GM19025 (cell line): ENCODE measurements around the gene TMCO4.
A peak's percentile ranks its signal among the peaks of the same experiment; 100 is the strongest.
"Not testable (repeated sequence)": the region's sequence is repeated elsewhere in the genome, so short reads cannot be mapped to it uniquely, and the experiment has no call there.

Experiments used
- ATAC-seq: cut with Tn5 transposase; IDR thresholded peaks from one replicate; pipeline ENCODE4 v1.9.1; 2021; ENCODE audit warnings: mild to moderate bottlenecking, low read depth, moderate library complexity; ENCODE audit not compliant: unreplicated experiment

The TMCO4 gene

DNA sequence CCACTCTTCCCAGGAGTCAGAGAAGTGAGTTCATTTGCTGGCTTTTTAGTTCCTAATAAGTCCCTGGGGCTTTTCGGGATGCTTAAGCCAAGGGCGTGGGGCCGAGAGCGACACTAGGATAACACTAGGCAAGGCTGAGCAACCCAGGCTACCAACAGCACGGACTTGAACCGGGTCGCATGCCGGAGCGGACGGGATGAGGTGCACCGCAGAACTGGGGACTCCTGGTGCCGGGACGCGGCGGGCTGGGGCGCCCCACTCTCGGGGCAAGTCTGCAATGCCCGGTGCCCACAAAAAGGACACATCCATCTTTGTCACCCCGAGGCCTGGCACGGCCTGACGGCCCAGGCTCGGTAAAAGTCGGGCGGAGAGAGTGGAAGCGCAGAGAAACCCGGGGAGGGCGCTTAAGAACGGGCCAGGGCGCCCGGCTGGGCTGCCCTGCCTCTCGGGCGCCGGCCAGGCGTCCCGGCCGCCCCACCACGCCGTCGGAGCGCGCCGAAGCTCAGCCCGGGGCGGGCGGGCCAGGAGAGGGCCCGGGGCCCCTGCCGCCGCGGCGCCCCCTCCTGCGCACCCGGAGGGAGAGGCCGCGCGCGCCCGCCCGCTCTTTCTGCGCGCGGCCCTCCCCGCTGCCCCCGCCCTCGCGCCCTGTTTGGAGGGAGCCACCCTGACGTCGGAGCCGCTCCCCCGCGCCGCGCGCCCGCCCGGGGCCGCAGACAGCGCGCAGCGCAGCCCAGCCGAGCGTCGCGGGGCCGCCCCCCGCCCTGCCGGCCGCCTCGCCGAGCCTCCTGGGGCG lies 155.9 kb downstream of the TMCO4 start, which contains the start of gene NBL1:
TSS of gene NBL1 (plus strand) at position 710 of the 793 bp plus-strand sequence. CDS start 10,720 bp downstream, outside the sequence.
- peak; percentile 55 for ATAC-seq

DNA sequence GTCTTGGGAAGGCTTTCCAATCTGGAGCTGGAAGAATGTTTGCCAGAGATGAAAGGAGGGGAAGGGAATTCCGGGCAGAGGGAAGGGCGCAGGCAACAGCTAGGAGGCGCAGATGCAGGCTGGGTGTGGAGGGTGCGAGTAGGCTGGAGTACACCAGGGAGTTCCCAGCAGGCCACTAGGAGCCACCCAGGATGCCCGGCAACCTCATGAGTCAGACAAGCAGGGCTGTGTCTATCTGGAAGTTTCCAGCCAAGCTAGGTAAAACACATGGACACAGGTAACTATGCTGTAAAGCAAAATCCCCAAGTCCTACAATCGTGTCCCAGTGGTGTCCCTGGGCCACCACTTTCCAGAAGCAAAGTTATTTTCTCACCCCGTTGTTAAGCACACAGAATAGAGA lies 156.6 kb downstream of the TMCO4 start:
- no peak for ATAC-seq

- no peak for ATAC-seq
These were observed 159.1 kb downstream of the TMCO4 start for GRCh38 chr1:19640363-19641316.

GRCh38 chr1:19639999-19640362 lies 159.7 kb downstream of the TMCO4 start:
- no peak for ATAC-seq

DNA sequence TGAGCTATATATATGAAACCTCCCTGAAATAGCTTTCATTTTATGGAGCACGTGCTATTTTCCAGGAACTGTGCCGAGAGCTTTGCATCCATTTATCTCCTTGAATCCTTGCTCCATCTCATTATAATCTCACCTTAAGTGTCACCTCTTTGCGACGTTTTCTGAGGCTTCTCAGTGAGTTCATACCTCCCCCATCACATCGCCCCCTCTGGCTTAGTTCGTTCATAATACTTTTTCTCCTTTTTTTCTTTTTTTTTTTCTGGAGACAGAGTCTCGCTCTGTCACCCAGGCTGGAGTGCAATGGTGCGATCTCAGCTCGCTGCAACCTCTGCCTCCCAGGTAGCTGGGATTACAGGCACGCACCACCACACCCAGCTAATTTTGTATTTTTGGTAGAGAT lies 160.5 kb downstream of the TMCO4 start:
- ATAC-seq: not testable (repeated sequence)

DNA sequence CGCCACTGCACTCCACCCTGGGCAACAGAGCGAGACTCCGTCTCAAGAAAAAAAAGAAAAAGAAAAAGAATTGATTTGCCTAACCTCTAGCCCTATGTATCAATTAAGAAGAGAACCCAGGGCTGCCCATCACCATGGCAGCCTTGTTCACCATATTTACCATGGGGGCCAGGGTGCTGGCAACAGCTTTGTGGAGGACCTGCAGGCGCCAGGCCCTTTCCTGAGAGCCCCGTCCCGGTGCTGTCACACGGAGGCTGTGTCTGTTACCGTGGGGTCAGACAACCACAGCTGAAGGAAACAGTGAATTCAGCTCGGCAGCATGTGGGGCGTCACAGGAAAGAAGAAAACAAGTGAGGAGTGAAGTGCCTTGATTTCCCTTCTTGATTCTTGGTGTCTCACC lies 162.1 kb downstream of the TMCO4 start:
- ATAC-seq: no peak

GRCh38 chr1:19636749-19637148 lies 163.0 kb downstream of the TMCO4 start:
- not testable (repeated sequence) for ATAC-seq

DNA sequence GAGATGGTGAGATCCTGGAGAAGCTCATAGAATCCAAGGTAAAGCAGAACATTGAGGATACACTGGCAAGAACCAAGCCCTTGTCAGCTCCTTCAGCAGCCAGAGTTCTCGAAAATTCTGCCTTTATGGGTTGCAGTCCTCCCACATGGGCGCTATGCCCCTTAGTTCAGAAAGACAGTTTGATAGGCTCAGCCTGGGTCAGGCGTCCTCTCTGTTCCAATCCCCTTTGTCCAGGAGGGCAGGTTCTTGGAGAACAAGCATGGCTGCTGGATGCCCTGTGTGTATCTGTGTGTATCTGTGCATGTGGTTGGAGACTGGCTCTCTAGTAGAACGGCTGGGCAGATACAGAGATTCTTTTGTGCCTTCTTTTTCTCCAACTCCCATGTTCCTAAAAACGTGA lies 163.7 kb downstream of the TMCO4 start:
- no peak for ATAC-seq

- no peak for ATAC-seq
These were observed 164.1 kb downstream of the TMCO4 start for GRCh38 chr1:19635646-19636045.

DNA sequence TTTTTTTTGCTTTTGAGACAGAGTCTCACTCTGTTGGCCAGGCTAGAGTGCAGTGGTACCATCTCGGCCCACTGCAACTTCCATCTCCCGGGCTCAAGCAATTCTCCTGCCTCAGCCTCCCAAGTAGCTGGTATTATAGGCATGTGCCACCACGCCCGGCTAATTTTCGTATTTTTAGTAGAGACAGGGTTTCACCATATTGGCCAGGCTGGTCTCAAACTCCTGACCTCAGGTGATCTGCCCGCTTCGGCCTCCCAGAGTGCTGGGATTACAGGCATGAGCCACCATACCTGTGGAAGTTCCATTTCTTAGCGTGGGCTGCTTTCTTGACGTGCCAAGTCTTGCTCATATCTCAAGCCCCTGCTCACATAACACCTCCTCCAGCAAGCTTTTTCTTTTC lies 164.7 kb downstream of the TMCO4 start:
- ATAC-seq: not testable (repeated sequence)

- ATAC-seq: no peak
These were observed 166.6 kb downstream of the TMCO4 start for GRCh38 chr1:19633106-19633505.
